SU-DHL-6 (cell line): ENCODE results near the gene KDM1A.

Experiments used
- H2AFZ ChIP-seq: fragments of 200-600 bp; sonication (generic); 2 replicates; pipeline ENCODE4 v1.6.1; 2014; ENCODE audit warnings: low read depth, mild to moderate bottlenecking, moderate library complexity, mixed read lengths, antibody characterized with exemption, low read length; ENCODE audit not compliant: severe bottlenecking
- H3F3A ChIP-seq: fragments of 200-600 bp; shearing (Covaris generic); 2 replicates; pipeline ENCODE4 v1.6.0; 2016; ENCODE audit warnings: antibody characterized with exemption, mild to moderate bottlenecking; ENCODE audit not compliant: insufficient read depth
- H3K27ac ChIP-seq: fragments of 200-600 bp; sonication (generic); 2 replicates; pipeline ENCODE4 v1.5.1; 2016; ENCODE audit warnings: low read depth, mild to moderate bottlenecking, low read length, moderate library complexity, mixed read lengths
- H3K27me3 ChIP-seq: fragments of 200-600 bp; sonication (generic), shearing (Covaris generic); 2 replicates; pipeline ENCODE4 v1.6.0; 2014; ENCODE audit warnings: mild to moderate bottlenecking, low read length
- H3K36me3 ChIP-seq: fragments of 200-600 bp; sonication (generic); 2 replicates; pipeline ENCODE4 v1.6.1; 2014; ENCODE audit warnings: mild to moderate bottlenecking, low read length, mixed read lengths
- H3K4me2 ChIP-seq: fragments of 300-600, 200-600 bp; shearing (Covaris generic), sonication (generic); 2 replicates; pipeline ENCODE4 v1.6.0; 2014; ENCODE audit warnings: low read length, low read depth, mild to moderate bottlenecking; ENCODE audit not compliant: poor library complexity, severe bottlenecking
- H3K4me3 ChIP-seq: fragments of 200-600 bp; sonication (generic); 2 replicates; pipeline ENCODE4 v1.5.1; 2014; ENCODE audit warnings: antibody characterized with exemption, low read length, mild to moderate bottlenecking, mixed read lengths; ENCODE audit not compliant: insufficient read depth, poor library complexity, severe bottlenecking
- H3K79me2 ChIP-seq: fragments of 200-600 bp; sonication (generic); 2 replicates; pipeline ENCODE4 v1.6.1; 2014; ENCODE audit warnings: mild to moderate bottlenecking, low read length, moderate library complexity; ENCODE audit not compliant: insufficient read depth
- H3K9ac ChIP-seq: fragments of 200-600 bp; sonication (generic); 2 replicates; pipeline ENCODE4 v1.7.0; 2014; ENCODE audit warnings: mild to moderate bottlenecking, low read length
- H3K9me2 ChIP-seq: fragments of 200-600 bp; sonication (generic); replicated peaks from 2 replicates; pipeline ENCODE4 v1.6.1; 2014; ENCODE audit warnings: low read length; ENCODE audit not compliant: insufficient read depth
- H3K9me3 ChIP-seq: fragments of 200-600 bp; sonication (generic); 2 replicates; pipeline ENCODE4 v1.6.1; 2014; ENCODE audit warnings: low read length, mixed read lengths; ENCODE audit not compliant: insufficient read depth
- H4K20me1 ChIP-seq: fragments of 200-600 bp; sonication (generic); 2 replicates; pipeline ENCODE4 v1.6.1; 2014; ENCODE audit warnings: low read depth, mild to moderate bottlenecking, antibody characterized with exemption, low read length, moderate library complexity, mixed read lengths
- EZH2phosphoT487 ChIP-seq: fragments of 200-600 bp; sonication (generic), shearing (Covaris generic); conservative IDR thresholded peaks from 2 replicates; pipeline ENCODE4 v1.6.1; 2018; ENCODE audit warnings: mild to moderate bottlenecking, antibody characterized with exemption, low read length, moderate library complexity, mixed read lengths
- TF ChIP-seq, protein P1 (sequence below): fragments of 200-600 bp; sonication (generic); IDR thresholded peaks from one replicate; pipeline ENCODE4 v1.5.1; 2017; ENCODE audit warnings: antibody characterized with exemption, mild to moderate bottlenecking, low read length, moderate library complexity; ENCODE audit not compliant: insufficient read depth, poor library complexity, severe bottlenecking

The KDM1A gene

DNA sequence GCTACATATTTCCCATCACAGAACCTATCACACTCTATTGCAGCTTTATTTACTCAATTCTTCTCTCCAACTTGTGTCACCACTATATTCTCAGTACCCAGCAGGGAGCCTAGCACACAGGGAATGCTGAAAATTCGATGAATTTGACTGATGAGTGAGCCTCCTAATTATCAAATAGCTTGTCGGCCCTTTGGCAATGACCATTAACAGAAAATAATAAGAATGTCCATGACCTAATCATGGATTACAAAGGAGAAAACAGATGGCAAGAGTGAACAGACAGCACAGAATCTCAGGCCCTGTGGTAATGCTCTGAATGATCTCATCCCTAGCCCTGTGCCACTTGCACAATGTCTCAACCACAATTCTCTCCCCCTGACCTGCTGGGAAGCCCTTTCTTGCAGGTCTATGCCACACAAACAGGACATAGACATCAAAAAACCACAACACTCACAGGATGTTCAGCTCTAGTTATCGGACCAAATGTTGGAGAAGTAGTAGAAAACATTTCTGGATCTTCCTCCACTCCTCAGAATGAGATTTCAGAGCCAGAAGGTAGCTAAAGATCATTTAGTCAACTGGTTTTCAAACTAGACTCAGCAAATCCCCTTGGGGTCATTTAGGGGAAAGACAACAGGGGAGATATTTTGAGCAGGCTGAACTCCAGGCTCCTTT lies 80.9 kb downstream of the KDM1A start:
- H3F3A ChIP-seq: no peaks in the 10 kb centered on the region
- no peak for TF ChIP-seq EZH2phosphoT487
- TF ChIP-seq, protein P1, sequence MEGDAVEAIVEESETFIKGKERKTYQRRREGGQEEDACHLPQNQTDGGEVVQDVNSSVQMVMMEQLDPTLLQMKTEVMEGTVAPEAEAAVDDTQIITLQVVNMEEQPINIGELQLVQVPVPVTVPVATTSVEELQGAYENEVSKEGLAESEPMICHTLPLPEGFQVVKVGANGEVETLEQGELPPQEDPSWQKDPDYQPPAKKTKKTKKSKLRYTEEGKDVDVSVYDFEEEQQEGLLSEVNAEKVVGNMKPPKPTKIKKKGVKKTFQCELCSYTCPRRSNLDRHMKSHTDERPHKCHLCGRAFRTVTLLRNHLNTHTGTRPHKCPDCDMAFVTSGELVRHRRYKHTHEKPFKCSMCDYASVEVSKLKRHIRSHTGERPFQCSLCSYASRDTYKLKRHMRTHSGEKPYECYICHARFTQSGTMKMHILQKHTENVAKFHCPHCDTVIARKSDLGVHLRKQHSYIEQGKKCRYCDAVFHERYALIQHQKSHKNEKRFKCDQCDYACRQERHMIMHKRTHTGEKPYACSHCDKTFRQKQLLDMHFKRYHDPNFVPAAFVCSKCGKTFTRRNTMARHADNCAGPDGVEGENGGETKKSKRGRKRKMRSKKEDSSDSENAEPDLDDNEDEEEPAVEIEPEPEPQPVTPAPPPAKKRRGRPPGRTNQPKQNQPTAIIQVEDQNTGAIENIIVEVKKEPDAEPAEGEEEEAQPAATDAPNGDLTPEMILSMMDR: no peak
- no peaks in the 10 kb centered on the region for H3K79me2 ChIP-seq
- H3K4me2 ChIP-seq: no peak overlapping the region
- H3K9me2 ChIP-seq: no peaks in the 10 kb centered on the region
- no peak overlapping the region for H3K9ac ChIP-seq
- H3K36me3 ChIP-seq: no peaks in the 10 kb centered on the region
- H3K27me3 ChIP-seq: no peaks in the 10 kb centered on the region
- no peaks in the 10 kb centered on the region for H3K9me3 ChIP-seq
- H4K20me1 ChIP-seq: no peaks in the 10 kb centered on the region
- no peak overlapping the region for H2AFZ ChIP-seq
- H3K27ac ChIP-seq: no peak overlapping the region
- H3K4me3 ChIP-seq: no peak overlapping the region

- TF ChIP-seq, protein P1: no peak
- no peak for TF ChIP-seq EZH2phosphoT487
- H3K79me2 ChIP-seq: no peaks in the 10 kb centered on the region
- no peaks in the 10 kb centered on the region for H3K27me3 ChIP-seq
- no peak overlapping the region for H2AFZ ChIP-seq
- no peaks in the 10 kb centered on the region for H3K9me2 ChIP-seq
- no peaks in the 10 kb centered on the region for H3F3A ChIP-seq
- H3K4me3 ChIP-seq: no peak overlapping the region
- no peak overlapping the region for H3K27ac ChIP-seq
- H3K4me2 ChIP-seq: no peak overlapping the region
- no peaks in the 10 kb centered on the region for H3K36me3 ChIP-seq
- no peak overlapping the region for H3K9ac ChIP-seq
- no peaks in the 10 kb centered on the region for H3K9me3 ChIP-seq
- H4K20me1 ChIP-seq: no peaks in the 10 kb centered on the region
Measured at GRCh38 chr1:23101101-23101827, 82.0 kb downstream of the KDM1A start.

DNA sequence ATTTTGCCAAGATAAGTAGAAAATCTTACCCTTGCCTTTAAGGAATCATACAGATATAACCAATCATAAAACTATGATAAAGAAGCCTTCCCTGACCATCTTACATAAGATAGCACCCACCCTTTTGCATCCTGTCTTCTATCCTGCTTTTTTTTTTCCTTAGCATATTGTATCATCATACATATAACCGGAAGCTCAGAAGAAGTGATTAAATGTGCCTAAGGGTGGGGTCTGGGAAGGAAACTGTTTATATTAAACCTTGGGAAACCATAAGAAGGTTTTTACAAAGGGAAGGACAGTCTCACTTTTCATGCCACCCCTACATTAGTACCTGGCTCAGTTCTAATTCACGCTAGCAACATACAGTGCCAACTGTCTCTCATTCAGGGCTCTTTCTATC lies 82.6 kb downstream of the KDM1A start:
- Histone ChIP-seq H3K27me3 (no peaks in the 10 kb centered on the region), H2AFZ (no peak overlapping the region), H3K4me2 (no peak overlapping the region), H3K4me3 (no peak overlapping the region), H3K79me2 (no peaks in the 10 kb centered on the region), H3K27ac (no peak overlapping the region), H3F3A (no peaks in the 10 kb centered on the region), H4K20me1 (no peaks in the 10 kb centered on the region), H3K9ac (no peak overlapping the region), H3K36me3 (no peaks in the 10 kb centered on the region), H3K9me2 (no peaks in the 10 kb centered on the region), H3K9me3 (no peaks in the 10 kb centered on the region)
- no peak for TF ChIP-seq EZH2phosphoT487
- TF ChIP-seq, protein P1: no peak
